Measurements from ENCODE around the gene CHRNB4.

- TF ChIP-seq POLR2A (IDR thresholded peaks at IDR 0.05) (no peak), CTCF (IDR thresholded peaks at IDR 0.05) (no peak)
Observed at GRCh38 chr15:78666010-78666409, 25.0 kb upstream of the CHRNB4 start.
